A549 (cell line): ENCODE data around the gene SLC1A6. TPM values are rescaled to one million over a fixed set of nuclear protein-coding genes. Genes with fewer than 3 reads are reported as not detected.

ENCODE experiments used
- ATAC-seq, 2 experiments: fragments of 200-7000 bp in 1 of 2; fragments of >200 bp in 1 of 2; cut with Nextera tagmentation in 1 of 2; cut with Tn5 transposase in 1 of 2; 3 replicates each; pipeline versions ENCODE4 v1.8.0 to v1.9.1; 2018 to 2020; ENCODE audit warnings: mild to moderate bottlenecking in 1 of 2, moderate library complexity in 1 of 2
- CTCF ChIA-PET: fragments of 300-600 bp; sonication (Branson Sonifier 250); formaldehyde crosslinking; extraction: SDS; loops from one replicate; lab custom pipeline; 2021; ENCODE audit warnings: antibody characterized with exemption, inconsistent platforms; lab: Yijun Ruan, JAX
- POLR2A ChIA-PET: fragments of 350-600 bp; formaldehyde crosslinking; extraction: SDS; loops from one replicate; lab custom pipeline; 2021; ENCODE audit warnings: antibody characterized with exemption, inconsistent platforms; lab: Yijun Ruan, JAX
- DNase-seq, 2 experiments: peaks; one replicate each; pipeline versions ENCODE4 v3.0.0 to v3.0.0-alpha.2; 2011 to 2016; ENCODE audit warnings: low read depth in 1 of 2, low spot score in 1 of 2
- FAIRE-seq: peaks from 2 replicates; lab custom pipeline; 2011; peaks lifted over from hg19 to GRCh38; lab: Jason Lieb, UNC
- H3K27ac ChIP-seq, 2 experiments: fragments of >200 bp; sonication (Bioruptor Twin); formaldehyde crosslinking; 3 replicates each; pipeline ENCODE4 v1.5.1; 2016 to 2017
- H3K4me1 ChIP-seq: fragments of >200 bp; sonication (Bioruptor Twin); formaldehyde crosslinking; 3 replicates; pipeline ENCODE4 v1.6.1; 2016
- H3K4me2 ChIP-seq: fragments of >200 bp; sonication (Bioruptor Twin); formaldehyde crosslinking; 3 replicates; pipeline ENCODE4 v1.6.1; 2016
- H3K4me3 ChIP-seq: fragments of >200 bp; sonication (Bioruptor Twin); formaldehyde crosslinking; 3 replicates; pipeline ENCODE4 v1.5.1; 2016
- H3K9me3 ChIP-seq: fragments of >200 bp; sonication (Bioruptor Twin); formaldehyde crosslinking; 3 replicates; pipeline ENCODE4 v1.6.1; 2016
- CBX2 ChIP-seq: fragments of 200-600 bp; sonication (generic); IDR thresholded peaks from 2 replicates; pipeline ENCODE4 v1.6.1; 2016; ENCODE audit warnings: low read depth, mild to moderate bottlenecking, borderline replicate concordance
- CEBPB ChIP-seq, 2 experiments: fragments of >200 bp in 1 of 2; sonication (Bioruptor Twin) in 1 of 2; formaldehyde crosslinking in 1 of 2; IDR thresholded peaks; 2 replicates each; pipeline ENCODE4 v1.6.1; 2012 to 2016
- CHD4 ChIP-seq: fragments of 200-600 bp; sonication (generic); IDR thresholded peaks from 2 replicates; pipeline ENCODE4 v1.6.1; 2016; ENCODE audit warnings: antibody characterized with exemption, mild to moderate bottlenecking, borderline replicate concordance
- EP300 ChIP-seq, 2 experiments: fragments of >200 bp; sonication (Bioruptor Twin); formaldehyde crosslinking; IDR thresholded peaks; 2 replicates in 1 of 2; 3 replicates in 1 of 2; pipeline ENCODE4 v1.6.1; 2016 to 2017
- FOSL2 ChIP-seq, 2 experiments: fragments of 450-650 bp in 1 of 2; fragments of >200 bp in 1 of 2; sonication (Bioruptor Twin) in 1 of 2; formaldehyde crosslinking; IDR thresholded peaks; 2 replicates each; pipeline versions ENCODE4 v1.5.0 to v1.6.1; 2016 to 2020; ENCODE audit warnings: mild to moderate bottlenecking in 1 of 2, moderate library complexity in 1 of 2
- FOXS1 ChIP-seq: fragments of 250-450 bp; sonication (Bioruptor Pico); IDR thresholded peaks from 2 replicates; pipeline ENCODE4 v1.5.0; 2020; ENCODE audit warnings: mild to moderate bottlenecking, moderate library complexity
- HOXA7 ChIP-seq: fragments of 250-450 bp; sonication (Bioruptor Pico); IDR thresholded peaks from 2 replicates; pipeline ENCODE4 v1.5.0; 2020; ENCODE audit warnings: mild to moderate bottlenecking, moderate library complexity
- HOXB5 ChIP-seq: fragments of 250-450 bp; sonication (Bioruptor Pico); IDR thresholded peaks from 2 replicates; pipeline ENCODE4 v1.5.0; 2020; ENCODE audit warnings: mild to moderate bottlenecking, moderate library complexity
- JUNB ChIP-seq: fragments of >200 bp; sonication (Bioruptor Twin); formaldehyde crosslinking; IDR thresholded peaks from 2 replicates; pipeline ENCODE4 v1.6.1; 2016
- MAZ ChIP-seq: fragments of 150-350 bp; IDR thresholded peaks from 2 replicates; pipeline ENCODE4 v1.6.1; 2014; ENCODE audit warnings: antibody characterized with exemption, low read depth, low read length, borderline replicate concordance
- MYC ChIP-seq: IDR thresholded peaks from 2 replicates; pipeline ENCODE4 v1.6.1; 2012; ENCODE audit warnings: mild to moderate bottlenecking, inconsistent platforms, low read length, improper control_type of control experiment, borderline replicate concordance
- NFE2L2 ChIP-seq: fragments of 150-350 bp; conservative IDR thresholded peaks from 2 replicates; pipeline ENCODE4 v1.6.1; 2014; ENCODE audit warnings: low read length
- RNF2 ChIP-seq: fragments of 200-600 bp; sonication (generic); IDR thresholded peaks from 2 replicates; pipeline ENCODE4 v1.6.1; 2016; ENCODE audit warnings: low read depth, mild to moderate bottlenecking, antibody characterized with exemption, moderate library complexity, borderline replicate concordance
- ZC3H11A ChIP-seq: fragments of 450-650 bp; IDR thresholded peaks from 2 replicates; pipeline ENCODE4 v1.6.1; 2014; ENCODE audit warnings: antibody characterized with exemption, mild to moderate bottlenecking
- ZFP36 ChIP-seq: fragments of 450-650 bp; IDR thresholded peaks from 2 replicates; pipeline ENCODE4 v1.6.1; 2014; ENCODE audit warnings: borderline replicate concordance; ENCODE audit not compliant: partially characterized antibody
- WGBS: methylation state at CpG from one replicate; pipeline ENCODE4 v1.1.6; 2017; ENCODE audit errors: missing lambda C conversion rate; 5-methylcytosine and 5-hydroxymethylcytosine counted together
- polyA plus RNA-seq, 4 experiments: library from polyadenylated mRNA; depleted of rRNA in 3 of 4; stranded (reverse); fragments of >200 nt; fragmentation: RNase III in 1 of 4; extraction: RNeasy Plus Mini Kit Qiagen cat#74134 plus additional on column Dnase treatment in 1 of 4; gene quantifications; 2 replicates in 3 of 4; 3 replicates in 1 of 4; pipeline ENCODE4 v1.2.3, GENCODE V29; 2011 to 2017
- TF ChIP-seq, protein P1 (sequence below): fragments of >200 bp; sonication (Bioruptor Twin); formaldehyde crosslinking; IDR thresholded peaks from 3 replicates; pipeline ENCODE4 v1.5.1; 2016
- TF ChIP-seq, protein P2 (sequence below): fragments of 450-650 bp; IDR thresholded peaks from 2 replicates; pipeline ENCODE4 v1.6.1; 2014; ENCODE audit warnings: antibody characterized with exemption
- TF ChIP-seq, protein P3 (sequence below): fragments of 200-600 bp; sonication (generic); IDR thresholded peaks from 2 replicates; pipeline ENCODE4 v1.6.1; 2016; ENCODE audit warnings: antibody characterized with exemption, mild to moderate bottlenecking, moderate library complexity
- TF ChIP-seq, protein P4 (sequence below): IDR thresholded peaks from 2 replicates; pipeline ENCODE4 v1.6.1; 2012

The SLC1A6 gene
- polyA plus RNA-seq, 2 of the 4 experiments (the other 2 are of a cell fraction), result not detected

DNA sequence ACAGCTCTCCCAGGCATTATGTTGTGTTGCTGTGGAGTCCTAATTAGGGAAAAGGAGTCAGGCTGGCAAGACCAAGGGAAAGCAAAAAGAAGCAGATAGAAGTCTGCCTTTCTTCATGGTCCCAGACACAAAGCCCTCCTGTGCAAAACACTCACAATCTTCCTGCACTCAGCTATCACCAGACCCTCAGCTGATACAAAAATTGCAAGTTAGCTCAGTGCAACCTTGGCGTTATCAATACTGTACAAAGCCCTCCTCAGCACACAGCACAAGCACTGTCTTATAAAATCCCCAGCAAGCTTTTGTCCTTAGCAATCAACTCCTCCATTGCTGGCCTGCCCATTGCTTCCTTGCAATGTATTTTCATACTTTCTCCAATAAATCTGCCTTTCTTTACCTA lies 35.2 kb downstream of the SLC1A6 start:
- no peaks in the 10 kb centered on the region for H3K4me1 ChIP-seq
- ATAC-seq (no peak), DNase-seq (no peak), FAIRE-seq (no peak)
- TF ChIP-seq CBX2 (no peak), ZC3H11A (no peak), MYC (no peak), MAZ (no peak), HOXB5 (CRISPR knock-in tag) (no peak), HOXA7 (no peak), CEBPB (IDR thresholded peaks at IDR 0.05) (no peak), JUNB (no peak), ZFP36 (no peak), NFE2L2 (no peak), CHD4 (no peak), RNF2 (no peak)
- TF ChIP-seq, protein P1, sequence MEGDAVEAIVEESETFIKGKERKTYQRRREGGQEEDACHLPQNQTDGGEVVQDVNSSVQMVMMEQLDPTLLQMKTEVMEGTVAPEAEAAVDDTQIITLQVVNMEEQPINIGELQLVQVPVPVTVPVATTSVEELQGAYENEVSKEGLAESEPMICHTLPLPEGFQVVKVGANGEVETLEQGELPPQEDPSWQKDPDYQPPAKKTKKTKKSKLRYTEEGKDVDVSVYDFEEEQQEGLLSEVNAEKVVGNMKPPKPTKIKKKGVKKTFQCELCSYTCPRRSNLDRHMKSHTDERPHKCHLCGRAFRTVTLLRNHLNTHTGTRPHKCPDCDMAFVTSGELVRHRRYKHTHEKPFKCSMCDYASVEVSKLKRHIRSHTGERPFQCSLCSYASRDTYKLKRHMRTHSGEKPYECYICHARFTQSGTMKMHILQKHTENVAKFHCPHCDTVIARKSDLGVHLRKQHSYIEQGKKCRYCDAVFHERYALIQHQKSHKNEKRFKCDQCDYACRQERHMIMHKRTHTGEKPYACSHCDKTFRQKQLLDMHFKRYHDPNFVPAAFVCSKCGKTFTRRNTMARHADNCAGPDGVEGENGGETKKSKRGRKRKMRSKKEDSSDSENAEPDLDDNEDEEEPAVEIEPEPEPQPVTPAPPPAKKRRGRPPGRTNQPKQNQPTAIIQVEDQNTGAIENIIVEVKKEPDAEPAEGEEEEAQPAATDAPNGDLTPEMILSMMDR, result no peak
- TF ChIP-seq, protein P2, sequence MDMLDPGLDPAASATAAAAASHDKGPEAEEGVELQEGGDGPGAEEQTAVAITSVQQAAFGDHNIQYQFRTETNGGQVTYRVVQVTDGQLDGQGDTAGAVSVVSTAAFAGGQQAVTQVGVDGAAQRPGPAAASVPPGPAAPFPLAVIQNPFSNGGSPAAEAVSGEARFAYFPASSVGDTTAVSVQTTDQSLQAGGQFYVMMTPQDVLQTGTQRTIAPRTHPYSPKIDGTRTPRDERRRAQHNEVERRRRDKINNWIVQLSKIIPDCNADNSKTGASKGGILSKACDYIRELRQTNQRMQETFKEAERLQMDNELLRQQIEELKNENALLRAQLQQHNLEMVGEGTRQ, result no peak
- WGBS, result 28% methylated on average over 1 of the region's 1 CpG
- no peaks in the 10 kb centered on the region for H3K9me3 ChIP-seq
- ChIA-PET CTCF (no interaction called here), POLR2A (no interaction called here)
- no peak overlapping the region for H3K4me2 ChIP-seq
- no peak overlapping the region for H3K4me3 ChIP-seq
- H3K27ac ChIP-seq, result no peak overlapping the region

DNA sequence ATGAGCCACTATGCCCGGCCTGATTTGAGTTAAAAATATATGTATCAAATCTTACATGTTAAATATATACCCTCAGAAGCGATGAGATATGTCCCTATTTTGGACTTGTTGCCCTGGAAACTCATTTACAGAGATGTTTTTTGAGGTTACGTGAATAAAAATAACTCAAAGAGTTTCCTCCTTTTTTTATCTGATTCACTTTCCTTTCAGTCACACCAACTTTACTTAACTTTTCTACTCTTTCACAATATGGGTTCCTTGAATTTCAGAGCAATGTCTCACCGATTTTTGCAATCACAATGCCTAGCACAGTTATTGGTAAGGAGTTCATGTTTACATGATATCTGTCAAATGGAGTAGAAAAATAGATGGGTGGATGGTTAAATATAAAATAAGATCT lies 36.1 kb downstream of the SLC1A6 start:
- ChIA-PET POLR2A (no interaction called here), CTCF (no interaction called here)
- no peaks in the 10 kb centered on the region for H3K4me1 ChIP-seq
- no peak for DNase-seq
- H3K4me3 ChIP-seq, result no peak overlapping the region
- no peak for FAIRE-seq
- no peak overlapping the region for H3K27ac ChIP-seq
- H3K9me3 ChIP-seq, result no peaks in the 10 kb centered on the region
- TF ChIP-seq, protein P3, sequence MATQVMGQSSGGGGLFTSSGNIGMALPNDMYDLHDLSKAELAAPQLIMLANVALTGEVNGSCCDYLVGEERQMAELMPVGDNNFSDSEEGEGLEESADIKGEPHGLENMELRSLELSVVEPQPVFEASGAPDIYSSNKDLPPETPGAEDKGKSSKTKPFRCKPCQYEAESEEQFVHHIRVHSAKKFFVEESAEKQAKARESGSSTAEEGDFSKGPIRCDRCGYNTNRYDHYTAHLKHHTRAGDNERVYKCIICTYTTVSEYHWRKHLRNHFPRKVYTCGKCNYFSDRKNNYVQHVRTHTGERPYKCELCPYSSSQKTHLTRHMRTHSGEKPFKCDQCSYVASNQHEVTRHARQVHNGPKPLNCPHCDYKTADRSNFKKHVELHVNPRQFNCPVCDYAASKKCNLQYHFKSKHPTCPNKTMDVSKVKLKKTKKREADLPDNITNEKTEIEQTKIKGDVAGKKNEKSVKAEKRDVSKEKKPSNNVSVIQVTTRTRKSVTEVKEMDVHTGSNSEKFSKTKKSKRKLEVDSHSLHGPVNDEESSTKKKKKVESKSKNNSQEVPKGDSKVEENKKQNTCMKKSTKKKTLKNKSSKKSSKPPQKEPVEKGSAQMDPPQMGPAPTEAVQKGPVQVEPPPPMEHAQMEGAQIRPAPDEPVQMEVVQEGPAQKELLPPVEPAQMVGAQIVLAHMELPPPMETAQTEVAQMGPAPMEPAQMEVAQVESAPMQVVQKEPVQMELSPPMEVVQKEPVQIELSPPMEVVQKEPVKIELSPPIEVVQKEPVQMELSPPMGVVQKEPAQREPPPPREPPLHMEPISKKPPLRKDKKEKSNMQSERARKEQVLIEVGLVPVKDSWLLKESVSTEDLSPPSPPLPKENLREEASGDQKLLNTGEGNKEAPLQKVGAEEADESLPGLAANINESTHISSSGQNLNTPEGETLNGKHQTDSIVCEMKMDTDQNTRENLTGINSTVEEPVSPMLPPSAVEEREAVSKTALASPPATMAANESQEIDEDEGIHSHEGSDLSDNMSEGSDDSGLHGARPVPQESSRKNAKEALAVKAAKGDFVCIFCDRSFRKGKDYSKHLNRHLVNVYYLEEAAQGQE, result no peak
- TF ChIP-seq HOXA7 (no peak), FOXS1 (CRISPR knock-in tag) (no peak), FOSL2 (IDR thresholded peaks at IDR 0.05) (no peak), FOSL2 (CRISPR knock-in tag; IDR thresholded peaks at IDR 0.05) (0 out of 2 replicates have a peak, but pooled peaks have one; percentile 16)
- 2% methylated on average over 4 of the region's 4 CpGs for WGBS
- ATAC-seq, result no peak
- no peak overlapping the region for H3K4me2 ChIP-seq

DNA sequence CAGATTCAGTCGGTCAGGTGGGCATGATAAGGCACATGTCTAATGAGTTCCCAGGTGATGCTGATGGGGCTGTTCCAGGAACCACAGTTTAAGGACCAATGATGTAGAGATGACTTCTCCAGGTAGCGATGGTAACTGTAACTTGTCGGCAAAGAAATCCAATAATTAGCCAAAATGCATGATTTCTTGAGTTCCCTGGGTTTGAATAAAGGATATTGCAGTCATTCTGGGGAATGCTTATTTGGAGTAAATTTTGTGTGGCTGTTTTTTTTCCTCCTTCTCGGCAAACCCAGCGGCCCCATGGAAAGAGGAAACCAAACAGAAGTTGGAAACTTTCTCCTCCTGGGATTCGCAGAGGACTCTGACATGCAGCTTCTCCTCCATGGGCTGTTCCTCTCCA lies 38.5 kb downstream of the SLC1A6 start, which contains the start of gene OR7C2:
OR7C2 (plus strand) TSS at position 301 of the 400 bp plus-strand sequence; CDS start at position 301, 0 bp downstream.
- POLR2A ChIA-PET, result no interaction called here
- 29% methylated on average over 6 of the region's 6 CpGs for WGBS
- Histone ChIP-seq H3K4me2 (no peak within 1 kb of the TSS), H3K4me1 (no peaks in the 10 kb centered on the region), H3K27ac (no peak within 1 kb of the TSS), H3K9me3 (no peaks in the 10 kb centered on the region), H3K4me3 (no peak within 1 kb of the TSS)
- CTCF ChIA-PET, result no interaction called here
- no peak for FAIRE-seq
- TF ChIP-seq FOXS1 (CRISPR knock-in tag) (no peak), EP300 (IDR thresholded peaks at IDR 0.05) (no peak)
- TF ChIP-seq, protein P4, sequence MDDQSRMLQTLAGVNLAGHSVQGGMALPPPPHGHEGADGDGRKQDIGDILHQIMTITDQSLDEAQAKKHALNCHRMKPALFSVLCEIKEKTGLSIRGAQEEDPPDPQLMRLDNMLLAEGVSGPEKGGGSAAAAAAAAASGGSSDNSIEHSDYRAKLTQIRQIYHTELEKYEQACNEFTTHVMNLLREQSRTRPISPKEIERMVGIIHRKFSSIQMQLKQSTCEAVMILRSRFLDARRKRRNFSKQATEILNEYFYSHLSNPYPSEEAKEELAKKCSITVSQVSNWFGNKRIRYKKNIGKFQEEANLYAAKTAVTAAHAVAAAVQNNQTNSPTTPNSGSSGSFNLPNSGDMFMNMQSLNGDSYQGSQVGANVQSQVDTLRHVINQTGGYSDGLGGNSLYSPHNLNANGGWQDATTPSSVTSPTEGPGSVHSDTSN, result no peak
- no peak for ATAC-seq
- DNase-seq, result no peak
